PFSK-1 (cell line): ENCODE measurements around the gene CASQ1.

ENCODE experiments used
- FOXP2 ChIP-seq: optimal IDR thresholded peaks from 2 replicates; pipeline ENCODE3; 2011; ENCODE audit warnings: borderline replicate concordance, control low read depth, inconsistent platforms; ENCODE audit not compliant: insufficient read depth; ENCODE audit errors: extremely low read length, extremely low read depth
- POLR2AphosphoS5 ChIP-seq: IDR thresholded peaks from 2 replicates; pipeline ENCODE4 v1.6.1; 2012; ENCODE audit warnings: low read depth, mild to moderate bottlenecking, control low read depth, low read length, moderate library complexity
- SIN3A ChIP-seq: IDR thresholded peaks from 2 replicates; pipeline ENCODE4 v1.6.1; 2012; ENCODE audit warnings: mild to moderate bottlenecking, low read length, moderate library complexity, borderline replicate concordance; ENCODE audit not compliant: insufficient read depth
- TAF1 ChIP-seq: IDR thresholded peaks from 2 replicates; pipeline ENCODE4 v1.6.1; 2012; ENCODE audit warnings: low read length, control low read depth, borderline replicate concordance; ENCODE audit not compliant: insufficient read depth

- TF ChIP-seq POLR2AphosphoS5 (no peak), TAF1 (no peak), SIN3A (no peak), FOXP2 (no peak)
Observed at GRCh38 chr1:160171980-160172379, 18.4 kb upstream of the CASQ1 start.
